Pons (tissue), 1 donor: ENCODE measurements around the gene AP4M1.

Experiments used
- DNase-seq: peaks from one replicate; pipeline ENCODE4 v3.0.0-alpha.2; 2016; ENCODE audit warnings: low spot score

AP4M1 gene

GRCh38 chr7:100101016-100101862 lies at the start of gene AP4M1, which contains the start of gene MCM7:
TSS of gene AP4M1 (plus strand) at chr7:100101643. CDS start at chr7:100101715, 72 bp downstream.
TSS of gene MCM7 (minus strand) at chr7:100101397. CDS start at chr7:100101294, 103 bp downstream.
- peak; percentile 98 for DNase-seq

DNA sequence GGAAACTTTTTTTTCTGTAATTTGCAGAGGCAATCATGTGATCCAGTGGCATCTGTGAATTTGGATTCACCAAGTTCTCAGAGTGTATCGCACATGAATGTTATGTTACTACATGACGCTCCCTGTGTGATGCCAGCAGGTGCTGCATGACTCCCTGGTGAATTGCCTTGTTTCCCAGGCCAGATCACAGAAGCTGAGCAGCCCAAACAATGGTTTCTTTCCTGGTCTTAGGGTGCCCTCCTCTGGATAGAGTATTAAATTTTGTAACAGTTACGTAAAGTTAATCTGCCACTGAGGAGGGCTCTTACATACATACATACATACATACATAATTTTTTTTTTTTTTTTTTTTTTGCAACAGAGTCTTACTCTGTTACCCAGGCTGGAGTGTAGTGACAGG lies 48.2 kb upstream of the AP4M1 start:
- DNase-seq, result peak; percentile 94

DNA sequence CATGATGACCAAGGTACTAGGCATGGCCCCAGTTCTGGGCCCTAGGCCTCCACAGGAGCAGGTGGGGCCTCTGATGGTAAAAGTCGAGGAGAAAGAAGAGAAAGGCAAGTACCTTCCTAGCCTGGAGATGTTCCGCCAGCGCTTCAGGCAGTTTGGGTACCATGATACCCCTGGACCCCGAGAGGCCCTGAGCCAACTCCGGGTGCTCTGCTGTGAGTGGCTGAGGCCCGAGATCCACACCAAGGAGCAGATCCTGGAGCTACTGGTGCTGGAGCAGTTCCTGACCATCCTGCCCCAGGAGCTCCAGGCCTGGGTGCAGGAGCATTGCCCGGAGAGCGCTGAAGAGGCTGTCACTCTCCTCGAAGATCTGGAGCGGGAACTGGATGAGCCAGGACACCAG lies 44.4 kb upstream of the AP4M1 start:
- no peak for DNase-seq

GRCh38 chr7:100059251-100059739 lies 42.1 kb upstream of the AP4M1 start:
- no peak for DNase-seq

GRCh38 chr7:100061518-100062193 lies 39.8 kb upstream of the AP4M1 start:
- DNase-seq, result no peak

DNA sequence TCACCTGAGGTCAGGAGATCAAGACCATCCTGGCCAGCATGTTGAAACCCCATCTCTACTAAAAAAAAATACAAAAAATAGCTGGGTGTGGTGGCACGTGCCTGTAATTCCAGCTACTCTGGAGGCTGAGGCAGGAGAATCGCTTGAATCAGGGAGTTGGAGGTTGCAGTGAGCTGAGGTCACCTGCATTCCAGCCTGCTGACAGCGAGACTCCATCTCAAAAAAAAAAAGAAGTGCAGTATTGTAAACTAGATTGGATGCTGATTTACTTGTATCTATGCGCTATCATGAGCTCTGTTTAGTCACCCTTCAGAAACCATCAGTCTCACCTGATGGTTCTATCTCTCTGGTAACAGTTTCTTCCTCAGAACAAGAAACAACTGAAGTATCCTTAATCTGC lies 38.1 kb upstream of the AP4M1 start:
- no peak for DNase-seq

DNA sequence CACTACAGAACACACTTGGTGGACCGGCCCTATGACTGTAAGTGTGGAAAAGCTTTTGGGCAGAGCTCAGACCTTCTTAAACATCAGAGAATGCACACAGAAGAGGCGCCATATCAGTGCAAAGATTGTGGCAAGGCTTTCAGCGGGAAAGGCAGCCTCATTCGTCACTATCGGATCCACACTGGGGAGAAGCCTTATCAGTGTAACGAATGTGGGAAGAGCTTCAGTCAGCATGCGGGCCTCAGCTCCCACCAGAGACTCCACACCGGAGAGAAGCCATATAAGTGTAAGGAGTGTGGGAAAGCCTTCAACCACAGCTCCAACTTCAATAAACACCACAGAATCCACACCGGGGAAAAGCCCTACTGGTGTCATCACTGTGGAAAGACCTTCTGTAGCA lies 37.3 kb upstream of the AP4M1 start:
- DNase-seq, result no peak

GRCh38 chr7:100065452-100066186 lies 35.8 kb upstream of the AP4M1 start:
- no peak for DNase-seq

- peak; percentile 55 for DNase-seq
Observed at GRCh38 chr7:100066953-100067352, 34.5 kb upstream of the AP4M1 start.

GRCh38 chr7:100069991-100070390 lies 31.5 kb upstream of the AP4M1 start:
- no peak for DNase-seq

- no peak for DNase-seq
Observed at GRCh38 chr7:100071018-100071723, 30.3 kb upstream of the AP4M1 start.

- no peak for DNase-seq
Observed at GRCh38 chr7:100072462-100072861, 29.0 kb upstream of the AP4M1 start.

DNA sequence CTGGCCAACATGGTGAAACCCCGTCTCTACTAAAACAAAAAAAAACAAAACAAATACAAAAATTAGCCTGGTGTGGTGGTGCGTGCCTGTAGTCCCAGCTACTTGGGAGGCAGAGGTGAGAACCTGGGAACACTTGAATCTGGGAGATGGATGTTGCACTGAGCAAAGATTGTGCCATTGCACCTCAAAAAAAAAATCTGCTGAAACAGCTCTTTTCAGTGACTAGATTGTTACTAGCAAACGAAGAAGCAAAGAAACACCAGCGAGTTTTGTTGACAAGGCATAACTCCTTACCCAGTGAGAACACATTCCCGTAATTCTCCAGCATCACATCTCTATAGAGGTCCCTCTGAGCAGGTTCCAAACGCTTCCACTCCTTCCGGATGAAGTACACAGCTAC lies 26.6 kb upstream of the AP4M1 start:
- DNase-seq, result no peak

DNA sequence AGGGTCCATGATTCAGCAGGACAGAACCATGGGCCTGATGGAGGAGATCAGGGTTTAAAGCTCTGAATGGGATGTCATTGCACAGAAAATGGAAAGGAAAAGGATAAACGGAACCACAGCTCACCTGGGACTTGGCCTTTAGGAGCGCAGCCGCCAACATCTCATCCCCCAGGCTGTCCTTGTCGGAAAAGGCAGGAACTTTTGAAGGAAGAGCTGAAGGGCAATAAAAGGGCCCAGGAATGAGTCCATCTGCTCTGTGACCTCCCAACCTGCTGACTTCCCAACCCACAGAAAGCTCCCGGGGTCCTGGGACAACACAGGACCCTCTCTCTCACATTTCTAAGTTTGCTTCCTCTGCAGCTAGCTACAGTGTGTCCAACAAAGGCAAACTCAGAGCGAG lies 26.0 kb upstream of the AP4M1 start:
- no peak for DNase-seq

- no peak for DNase-seq
Observed at GRCh38 chr7:100077205-100077604, 24.2 kb upstream of the AP4M1 start.

GRCh38 chr7:100079024-100079560 lies 22.4 kb upstream of the AP4M1 start:
- DNase-seq, result peak; percentile 98

GRCh38 chr7:100080907-100081534 lies 20.4 kb upstream of the AP4M1 start:
- DNase-seq, result no peak

- DNase-seq, result peak; percentile 99
Observed at GRCh38 chr7:100081535-100082102, 19.8 kb upstream of the AP4M1 start, which contains the start of gene ZNF3. TSS of gene ZNF3 (minus strand) at chr7:100081723. CDS start at chr7:100077357, 4,366 bp downstream.

DNA sequence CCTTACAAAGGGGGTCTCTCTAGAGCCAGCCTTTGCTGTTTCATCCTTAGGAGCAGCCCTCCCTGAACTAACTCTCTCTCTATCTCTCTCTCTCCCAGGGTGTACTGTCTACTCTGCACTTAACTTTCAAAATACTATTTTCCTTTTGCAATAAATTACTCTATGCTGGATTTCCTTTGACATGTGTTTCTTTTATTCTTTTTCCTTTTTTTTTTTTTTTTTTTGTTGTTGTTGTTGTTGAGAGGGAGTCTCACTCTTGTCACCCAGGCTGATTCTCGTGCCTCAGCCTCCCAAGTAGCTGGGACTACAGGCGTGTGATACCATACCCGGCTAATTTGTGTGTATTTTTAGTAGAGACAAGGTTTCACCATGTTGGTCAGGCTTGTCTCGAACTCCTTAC lies 18.5 kb upstream of the AP4M1 start:
- no peak for DNase-seq

GRCh38 chr7:100085515-100085914 lies 15.9 kb upstream of the AP4M1 start:
- no peak for DNase-seq
